A673 (cell line): ENCODE measurements around the gene NTN1.

Experiments used
- CTCF ChIP-seq: fragments of 300-800, 200-600 bp; sonication (generic); conservative IDR thresholded peaks from 2 replicates; pipeline ENCODE4 v1.5.1; 2017; ENCODE audit warnings: low read depth, mild to moderate bottlenecking, antibody characterized with exemption, low read length, moderate library complexity, mixed read lengths
- EZH2 ChIP-seq: fragments of 200-600 bp; sonication (generic); IDR thresholded peaks from 2 replicates; pipeline ENCODE4 v1.6.1; 2017; ENCODE audit warnings: borderline replicate concordance, low read depth, mild to moderate bottlenecking, mixed read lengths, antibody characterized with exemption, low read length; ENCODE audit not compliant: poor library complexity, severe bottlenecking

GRCh38 chr17:9217151-9218056 lies 196.1 kb downstream of the NTN1 start:
- TF ChIP-seq EZH2 (no peak), CTCF (no peak)
